ENCODE data around the gene APOBEC3G. TPM values are rescaled to one million over a fixed set of nuclear protein-coding genes. Genes with fewer than 3 reads are reported as not detected.

The APOBEC3G gene
- total RNA-seq, 2 experiments from 2014 or later: 45.9 to 47.4 TPM

- intact Hi-C loops (cut with DNase I, micrococcal nuclease): no loop called here
- no peak for DNase-seq
- H3K27me3 Mint-ChIP-seq: no peaks in the 10 kb centered on the region
- no peak overlapping the region for H3K4me3 Mint-ChIP-seq
- ChIA-PET POLR2A (no interaction called here), CTCF (no interaction called here)
- H3K9me3 Mint-ChIP-seq (ENCODE audit: low read depth): no peaks in the 10 kb centered on the region
- H3K4me1 Mint-ChIP-seq: no peaks in the 10 kb centered on the region
- no peak for ATAC-seq
- peaks cover 2% of the 10 kb centered on the region for H3K36me3 Mint-ChIP-seq (ENCODE audit: low read depth)
- no peak overlapping the region for H3K27ac Mint-ChIP-seq
These were observed 52.0 kb downstream of the APOBEC3G start for GRCh38 chr22:39129081-39129480.

GRCh38 chr22:39129746-39130145, 52.7 kb downstream of the APOBEC3G start:
- DNase-seq (no peak), ATAC-seq (no peak)
- H3K27me3 Mint-ChIP-seq: no peaks in the 10 kb centered on the region
- no peak overlapping the region for H3K27ac Mint-ChIP-seq
- no peaks in the 10 kb centered on the region for H3K4me1 Mint-ChIP-seq
- ChIA-PET POLR2A (no interaction called here), CTCF (no interaction called here)
- peaks cover 2% of the 10 kb centered on the region for H3K36me3 Mint-ChIP-seq (ENCODE audit: low read depth)
- H3K9me3 Mint-ChIP-seq (ENCODE audit: low read depth): no peaks in the 10 kb centered on the region
- no peak overlapping the region for H3K4me3 Mint-ChIP-seq
- intact Hi-C loops (cut with DNase I, micrococcal nuclease): no loop called here

GRCh38 chr22:39130152-39130704, 53.2 kb downstream of the APOBEC3G start:
- intact Hi-C loops (cut with DNase I, micrococcal nuclease): no loop called here
- Mint-ChIP-seq H3K9me3 (ENCODE audit: low read depth) (no peaks in the 10 kb centered on the region), H3K4me1 (no peaks in the 10 kb centered on the region), H3K36me3 (ENCODE audit: low read depth) (peaks cover 2% of the 10 kb centered on the region), H3K4me3 (no peak overlapping the region), H3K27me3 (no peaks in the 10 kb centered on the region), H3K27ac (no peak overlapping the region)
- POLR2A ChIA-PET: no interaction called here
- ATAC-seq (no peak), DNase-seq (no peak)
- CTCF ChIA-PET: no interaction called here

GRCh38 chr22:39130892-39131855, 54.1 kb downstream of the APOBEC3G start:
- Mint-ChIP-seq H3K4me1 (no peaks in the 10 kb centered on the region), H3K27me3 (no peaks in the 10 kb centered on the region), H3K9me3 (ENCODE audit: low read depth) (no peaks in the 10 kb centered on the region), H3K36me3 (ENCODE audit: low read depth) (peaks cover 2% of the 10 kb centered on the region), H3K27ac (no peak overlapping the region), H3K4me3 (no peak overlapping the region)
- DNase-seq (no peak), ATAC-seq (no peak)
- intact Hi-C loops (cut with DNase I, micrococcal nuclease): no loop called here
- CTCF ChIA-PET: no interaction called here
- POLR2A ChIA-PET: no interaction called here

- CTCF ChIA-PET: no interaction called here
- Mint-ChIP-seq H3K27ac (no peak overlapping the region), H3K4me1 (no peaks in the 10 kb centered on the region), H3K36me3 (ENCODE audit: low read depth) (peaks cover 2% of the 10 kb centered on the region), H3K4me3 (no peak overlapping the region), H3K9me3 (ENCODE audit: low read depth) (no peaks in the 10 kb centered on the region), H3K27me3 (no peaks in the 10 kb centered on the region)
- no peak for DNase-seq
- intact Hi-C loops (cut with DNase I, micrococcal nuclease): no loop called here
- POLR2A ChIA-PET: no interaction called here
- ATAC-seq: no peak
These were observed 55.2 kb downstream of the APOBEC3G start for GRCh38 chr22:39132281-39132680.

GRCh38 chr22:39132871-39133524, 55.9 kb downstream of the APOBEC3G start:
- CTCF ChIA-PET: no interaction called here
- Mint-ChIP-seq H3K27ac (no peak overlapping the region), H3K9me3 (ENCODE audit: low read depth) (no peaks in the 10 kb centered on the region), H3K36me3 (ENCODE audit: low read depth) (peaks cover 2% of the 10 kb centered on the region), H3K27me3 (no peaks in the 10 kb centered on the region), H3K4me1 (no peaks in the 10 kb centered on the region), H3K4me3 (no peak overlapping the region)
- no peak for ATAC-seq
- POLR2A ChIA-PET: no interaction called here
- no peak for DNase-seq
- intact Hi-C loops (cut with DNase I, micrococcal nuclease): no loop called here

- intact Hi-C loops (cut with DNase I, micrococcal nuclease): no loop called here
- CTCF ChIA-PET: no interaction called here
- Mint-ChIP-seq H3K4me1 (peaks cover 3% of the 10 kb centered on the region), H3K27ac (no peak overlapping the region), H3K4me3 (no peak overlapping the region), H3K9me3 (ENCODE audit: low read depth) (no peaks in the 10 kb centered on the region), H3K27me3 (no peaks in the 10 kb centered on the region), H3K36me3 (ENCODE audit: low read depth) (peaks cover 2% of the 10 kb centered on the region)
- POLR2A ChIA-PET: interaction anchor here (0.6 kb wide), 1 partner anchor 18 kb away, joined by 3 read pairs; no protein-coding TSS in a partner anchor
- DNase-seq (no peak), ATAC-seq (no peak)
These were observed 56.8 kb downstream of the APOBEC3G start for GRCh38 chr22:39133871-39134270.

- no peaks in the 10 kb centered on the region for H3K9me3 Mint-ChIP-seq (ENCODE audit: low read depth)
- H3K4me3 Mint-ChIP-seq: no peak overlapping the region
- H3K27ac Mint-ChIP-seq: no peak overlapping the region
- H3K27me3 Mint-ChIP-seq: no peaks in the 10 kb centered on the region
- intact Hi-C loops (cut with DNase I, micrococcal nuclease): no loop called here
- ATAC-seq (no peak), DNase-seq (no peak)
- peaks cover 2% of the 10 kb centered on the region for H3K36me3 Mint-ChIP-seq (ENCODE audit: low read depth)
- POLR2A ChIA-PET: interaction anchor here (0.6 kb wide), 1 partner anchor 19 kb away, joined by 3 read pairs; no protein-coding TSS in a partner anchor
- peaks cover 3% of the 10 kb centered on the region for H3K4me1 Mint-ChIP-seq
- CTCF ChIA-PET: interaction anchor here (0.6 to 1.4 kb wide), 2 partner anchors 9 to 164 kb away, joined by 3 to 6 read pairs; no protein-coding TSS in a partner anchor
These were observed 57.5 kb downstream of the APOBEC3G start for GRCh38 chr22:39134366-39135091.

GRCh38 chr22:39135092-39135896, 58.2 kb downstream of the APOBEC3G start:
- Mint-ChIP-seq H3K4me1 (peaks cover 3% of the 10 kb centered on the region), H3K27me3 (no peaks in the 10 kb centered on the region), H3K9me3 (ENCODE audit: low read depth) (no peaks in the 10 kb centered on the region), H3K27ac (no peak overlapping the region), H3K4me3 (no peak overlapping the region), H3K36me3 (ENCODE audit: low read depth) (peaks cover 2% of the 10 kb centered on the region)
- POLR2A ChIA-PET: no interaction called here
- ATAC-seq: peak; percentile 83
- intact Hi-C loops (cut with DNase I, micrococcal nuclease): no loop called here
- CTCF ChIA-PET: interaction anchor here (0.6 to 1.4 kb wide), 3 partner anchors 10 to 164 kb away, joined by 3 to 6 read pairs (median 4); no protein-coding TSS in a partner anchor
- peak; percentile 69 for DNase-seq

GRCh38 chr22:39136317-39136716, 59.2 kb downstream of the APOBEC3G start:
- CTCF ChIA-PET: interaction anchor here (1.4 kb wide), 1 partner anchor 18 kb away, joined by 4 read pairs; no protein-coding TSS in a partner anchor
- no peak for ATAC-seq
- intact Hi-C loops (cut with DNase I, micrococcal nuclease): no loop called here
- Mint-ChIP-seq H3K9me3 (ENCODE audit: low read depth) (no peaks in the 10 kb centered on the region), H3K27ac (no peak overlapping the region), H3K36me3 (ENCODE audit: low read depth) (peaks cover 2% of the 10 kb centered on the region), H3K4me3 (no peak overlapping the region), H3K27me3 (no peaks in the 10 kb centered on the region), H3K4me1 (peaks cover 3% of the 10 kb centered on the region)
- DNase-seq: no peak
- POLR2A ChIA-PET: interaction anchor here (0.5 to 0.6 kb wide), 2 partner anchors 183 to 272 kb away, joined by 3 to 8 read pairs; no protein-coding TSS in a partner anchor

All from activated CD4-positive, alpha-beta T cell treated with anti-CD3 and anti-CD28 coated beads for 36 hours (primary cell).